ENCODE measurements around the gene SEMA4D.

The SEMA4D gene

GRCh38 chr9:89497978-89498851 lies at the start of gene SEMA4D:
TSS of gene SEMA4D (minus strand) at chr9:89498113. CDS start at chr9:89405456, 92,657 bp downstream.
- DNase-seq = peak in 1 of 4 experiments; percentile 25

GRCh38 chr9:89547000-89547399 lies 49.1 kb upstream of the SEMA4D start:
- DNase-seq = no peak

- DNase-seq = no peak
These were observed 46.4 kb upstream of the SEMA4D start for GRCh38 chr9:89544279-89544661.

GRCh38 chr9:89543621-89544278 lies 45.8 kb upstream of the SEMA4D start:
- no peak for DNase-seq

GRCh38 chr9:89543111-89543510 lies 45.2 kb upstream of the SEMA4D start:
- no peak for DNase-seq

- no peak for DNase-seq
These were observed 44.6 kb upstream of the SEMA4D start for GRCh38 chr9:89542401-89543021.

GRCh38 chr9:89541798-89542197 lies 43.9 kb upstream of the SEMA4D start:
- no peak for DNase-seq

GRCh38 chr9:89539374-89539773 lies 41.5 kb upstream of the SEMA4D start:
- no peak for DNase-seq

- peak in 1 of 4 experiments; percentile 28 for DNase-seq
These were observed 41.0 kb upstream of the SEMA4D start for GRCh38 chr9:89538871-89539270.

GRCh38 chr9:89537166-89537565 lies 39.3 kb upstream of the SEMA4D start:
- no peak for DNase-seq

GRCh38 chr9:89536600-89536999 lies 38.7 kb upstream of the SEMA4D start:
- DNase-seq = no peak

- no peak for DNase-seq
These were observed 38.2 kb upstream of the SEMA4D start for GRCh38 chr9:89536145-89536574.

- DNase-seq = no peak
These were observed 37.5 kb upstream of the SEMA4D start for GRCh38 chr9:89535461-89535860.

- DNase-seq = no peak
These were observed 36.8 kb upstream of the SEMA4D start for GRCh38 chr9:89534515-89535287.

- DNase-seq = no peak
These were observed 35.6 kb upstream of the SEMA4D start for GRCh38 chr9:89533411-89534095.

GRCh38 chr9:89532944-89533343 lies 35.0 kb upstream of the SEMA4D start:
- no peak for DNase-seq

GRCh38 chr9:89532478-89532877 lies 34.6 kb upstream of the SEMA4D start:
- no peak for DNase-seq

- DNase-seq = no peak
These were observed 33.9 kb upstream of the SEMA4D start for GRCh38 chr9:89531766-89532165.

- no peak for DNase-seq
These were observed 32.8 kb upstream of the SEMA4D start for GRCh38 chr9:89530726-89531125.

- DNase-seq = no peak
These were observed 31.5 kb upstream of the SEMA4D start for GRCh38 chr9:89529243-89530035.

- no peak for DNase-seq
These were observed 30.6 kb upstream of the SEMA4D start for GRCh38 chr9:89528540-89528939.
